ENCODE measurements around the gene IRAK2.

Gene IRAK2

DNA sequence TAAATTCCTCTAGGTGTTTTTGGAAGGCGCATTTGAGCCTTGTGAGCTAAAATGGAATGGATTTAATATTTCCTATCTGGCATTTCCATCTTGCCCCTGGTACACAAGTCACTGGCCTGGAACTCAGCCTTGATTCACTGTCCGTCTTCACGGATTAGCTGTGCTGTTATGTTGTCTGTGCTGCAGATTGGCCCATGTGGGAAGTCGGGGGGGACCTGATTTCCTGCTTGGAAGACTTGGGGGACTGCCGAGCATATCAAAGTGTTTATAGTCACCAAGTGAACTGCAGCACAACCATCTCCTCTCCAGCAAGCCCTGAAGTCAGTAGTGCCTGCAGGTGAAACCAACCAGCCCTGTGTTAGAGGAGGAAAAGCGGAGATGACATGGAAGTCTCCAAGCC lies 115.9 kb downstream of the IRAK2 start:
- DNase-seq (ENCODE audit: low spot score), result no peak
- no peak for FAIRE-seq

DNA sequence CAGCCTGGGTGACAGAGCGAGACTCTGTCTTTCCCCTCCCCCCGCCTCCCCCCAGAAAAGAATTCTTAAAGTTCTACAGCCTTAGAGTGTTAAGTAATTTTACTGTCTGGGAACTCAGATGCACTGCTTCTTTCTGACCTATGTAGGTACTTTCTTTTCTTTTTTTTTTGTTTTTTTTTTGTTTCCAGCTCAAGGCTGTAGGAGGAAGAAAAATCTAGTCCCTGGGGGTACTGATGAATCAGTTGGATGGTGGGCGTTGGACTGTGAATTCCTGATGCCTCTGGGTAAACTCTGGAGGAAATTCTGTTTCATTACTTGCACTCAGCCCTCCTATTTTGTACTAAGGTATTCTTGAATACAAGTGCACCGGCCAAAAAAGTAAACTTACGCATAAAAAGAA lies 117.2 kb downstream of the IRAK2 start:
- DNase-seq (ENCODE audit: low spot score) (no peak), FAIRE-seq (no peak)

DNA sequence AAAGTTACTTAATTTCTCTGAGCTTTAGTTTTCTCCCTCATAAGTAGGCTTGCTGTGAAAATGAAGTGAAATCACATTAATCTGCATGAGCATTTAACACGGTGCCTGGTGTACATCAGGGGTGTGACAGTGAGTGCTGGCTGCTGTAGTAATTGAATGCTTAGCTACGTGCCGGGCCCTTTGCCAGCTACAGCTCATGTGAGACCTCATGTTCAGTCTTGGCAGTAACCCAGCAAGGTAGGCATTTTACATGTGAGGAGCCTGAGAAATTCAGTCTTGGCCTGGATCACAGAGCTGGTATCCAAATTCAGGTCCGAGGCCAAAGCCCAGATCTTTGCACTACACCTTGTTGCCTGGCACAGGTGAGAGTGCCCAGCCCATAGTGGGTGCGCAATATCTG lies 118.9 kb downstream of the IRAK2 start:
- FAIRE-seq, result no peak
- no peak for DNase-seq (ENCODE audit: low spot score)

DNA sequence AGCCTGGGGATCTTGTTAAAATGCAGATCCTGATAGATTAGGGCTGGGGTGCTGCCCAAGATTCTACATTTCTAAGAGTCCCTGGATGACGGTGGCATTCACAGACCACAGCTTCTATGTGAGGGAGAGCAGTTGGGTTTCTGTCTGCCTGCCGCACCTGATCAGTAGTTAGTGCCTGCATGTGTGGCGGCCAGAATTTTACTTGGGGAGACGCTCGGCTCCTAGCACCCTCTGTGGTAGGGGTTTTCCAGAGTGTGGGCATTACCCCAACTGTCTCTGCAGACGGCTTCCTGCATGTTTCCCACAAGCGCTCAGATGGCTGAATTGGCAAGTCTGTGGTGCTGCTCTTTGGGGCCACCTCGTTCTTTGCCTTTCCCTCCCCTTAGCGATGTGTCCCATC lies 119.8 kb downstream of the IRAK2 start:
- DNase-seq (ENCODE audit: low spot score) (no peak), FAIRE-seq (no peak)

DNA sequence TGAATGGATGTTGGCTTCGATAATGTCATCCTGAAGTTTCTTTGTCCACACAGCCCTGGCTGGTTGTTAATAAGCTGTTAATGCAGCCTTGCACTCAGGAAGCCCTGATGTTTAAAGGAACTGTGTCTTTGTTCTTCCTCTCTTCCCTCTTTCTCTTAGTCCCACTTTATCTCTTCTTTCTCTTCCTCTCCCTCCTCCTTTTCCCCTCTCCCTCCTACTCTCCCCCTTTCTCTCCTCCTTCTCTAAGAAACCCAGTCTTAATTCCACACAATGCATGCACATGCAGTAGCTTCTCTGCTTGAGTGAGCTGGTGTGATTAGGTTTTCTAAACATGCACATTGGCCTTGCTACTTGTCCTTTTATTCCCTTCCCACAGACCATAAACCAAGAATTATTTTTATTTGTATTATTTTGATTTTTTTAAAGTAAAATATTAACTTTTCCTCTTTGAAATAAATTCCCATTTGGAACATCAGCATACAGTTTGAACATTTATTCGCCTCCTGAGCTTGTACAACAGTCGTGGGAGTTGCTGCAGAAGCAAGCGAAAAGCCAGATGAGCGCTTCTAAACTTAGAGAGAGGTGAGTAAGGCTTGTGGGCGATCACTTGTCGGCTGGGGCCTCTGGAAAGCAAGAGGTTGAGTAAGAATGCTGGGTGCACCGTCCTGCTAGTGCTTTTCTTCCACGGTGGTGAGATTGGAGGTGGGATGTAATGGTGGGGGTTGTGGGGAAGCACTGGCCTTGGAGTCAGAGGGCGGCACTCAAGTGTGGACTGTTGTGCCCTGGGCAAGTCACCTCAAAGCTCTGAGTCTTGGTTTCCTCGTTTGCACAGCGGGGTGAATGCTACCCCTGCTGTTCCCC lies 120.8 kb downstream of the IRAK2 start:
- DNase-seq (ENCODE audit: low spot score), result no peak
- no peak for FAIRE-seq

DNA sequence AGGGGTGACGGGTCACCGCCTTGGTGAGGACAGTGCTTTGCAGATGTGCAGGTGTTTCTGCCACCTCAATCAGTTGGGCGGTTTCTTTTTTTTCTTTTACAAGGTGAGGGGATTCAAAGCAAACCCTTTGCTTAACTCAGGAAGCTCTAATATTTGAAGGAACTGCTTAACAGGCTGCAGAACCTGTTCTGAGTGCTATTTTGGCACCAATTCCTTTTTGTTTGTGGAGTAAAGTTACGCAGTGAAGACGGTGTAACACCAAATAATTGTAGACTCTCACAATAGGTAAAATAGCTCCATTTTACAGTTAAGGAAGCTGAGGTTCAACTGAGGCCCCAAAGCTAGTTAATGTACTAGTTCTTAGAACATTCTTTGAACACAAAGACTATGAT lies 121.4 kb downstream of the IRAK2 start:
- DNase-seq (ENCODE audit: low spot score) (no peak), FAIRE-seq (no peak)

DNA sequence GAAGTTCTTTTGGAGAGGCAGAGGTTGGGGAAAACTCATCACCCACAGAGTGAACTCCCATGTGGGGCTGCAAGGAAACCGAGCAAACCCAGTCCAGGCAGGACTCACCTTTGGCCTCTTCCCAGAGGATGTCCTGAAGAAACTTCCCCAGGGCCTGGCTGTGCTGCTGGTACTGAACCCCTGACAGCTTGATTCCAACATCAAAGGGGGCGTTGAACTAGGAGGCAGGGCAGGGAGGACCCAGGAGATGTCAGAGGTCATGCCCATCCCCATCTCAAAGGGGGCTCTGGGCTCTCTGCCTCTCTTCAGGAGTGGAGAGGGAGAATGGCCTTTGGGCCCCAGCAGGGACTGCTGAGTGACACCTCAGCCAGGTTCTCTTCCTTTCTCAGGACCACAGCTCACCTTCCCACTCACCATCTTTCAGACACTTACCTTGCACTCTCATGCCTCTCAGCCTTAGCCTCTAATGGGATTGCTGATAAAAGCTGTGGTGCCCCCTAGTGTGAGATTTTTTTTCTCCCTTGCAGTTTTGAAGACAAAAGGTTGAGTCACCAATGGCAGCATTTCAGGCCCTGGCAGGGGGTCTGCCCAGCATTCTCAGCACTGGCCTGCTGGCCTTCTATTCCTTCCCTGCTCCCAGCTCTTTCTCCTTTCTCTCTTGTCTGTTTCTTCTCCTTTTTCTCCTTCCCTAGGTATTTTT lies 122.0 kb downstream of the IRAK2 start:
- FAIRE-seq (no peak), DNase-seq (ENCODE audit: low spot score) (no peak)

DNA sequence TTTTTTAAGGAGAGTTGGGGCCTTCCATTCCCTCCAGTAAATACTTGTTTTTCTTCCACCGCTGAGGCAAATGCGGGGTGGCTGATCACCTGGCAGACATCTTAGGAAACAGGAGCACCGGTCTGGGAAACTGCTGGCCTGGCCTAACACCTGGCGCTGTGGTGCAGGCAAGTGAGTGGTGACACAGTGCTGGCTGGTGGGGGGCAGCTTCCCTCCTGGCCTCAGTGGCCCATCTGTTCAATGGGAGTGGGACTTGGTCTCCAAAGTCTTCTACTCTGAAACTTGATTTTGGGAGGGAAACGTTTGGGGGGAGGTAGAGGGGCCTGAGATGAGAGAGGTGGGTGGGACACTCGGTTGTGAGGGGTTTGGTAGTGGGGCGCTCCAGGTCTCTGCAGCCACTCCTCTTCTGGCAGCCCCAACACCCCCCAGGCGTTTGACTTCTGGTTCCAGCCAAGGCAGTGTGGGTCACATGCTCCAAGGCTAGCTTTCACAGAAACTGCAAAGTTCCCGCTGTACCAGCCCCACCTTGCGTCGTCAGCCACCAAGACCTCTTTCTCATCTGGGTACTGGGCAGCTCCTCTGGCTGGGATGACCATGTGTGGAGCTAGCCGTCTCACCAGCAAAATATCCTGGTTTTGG lies 123.3 kb downstream of the IRAK2 start:
- no peak for DNase-seq (ENCODE audit: low spot score)
- FAIRE-seq, result no peak

DNA sequence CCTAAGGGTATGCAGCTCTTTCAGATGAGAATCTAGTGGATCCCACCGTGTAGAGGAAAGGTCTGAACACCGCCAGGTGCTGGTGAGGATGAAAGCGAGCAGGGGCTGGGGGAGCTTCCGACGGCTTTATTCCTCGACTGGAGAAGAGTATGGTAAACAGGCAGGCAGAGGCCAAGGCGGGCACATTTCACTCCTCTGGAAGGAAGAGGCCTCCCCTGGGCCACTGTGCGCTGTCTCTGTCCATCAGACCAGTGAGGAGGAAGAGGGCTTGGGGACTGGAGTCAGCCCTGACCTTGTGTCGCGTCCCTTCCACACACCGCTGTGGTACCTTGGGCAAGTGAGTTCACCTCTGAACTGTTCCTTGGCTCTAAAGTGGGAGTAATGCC lies 123.8 kb downstream of the IRAK2 start:
- FAIRE-seq (no peak), DNase-seq (ENCODE audit: low spot score) (no peak)

DNA sequence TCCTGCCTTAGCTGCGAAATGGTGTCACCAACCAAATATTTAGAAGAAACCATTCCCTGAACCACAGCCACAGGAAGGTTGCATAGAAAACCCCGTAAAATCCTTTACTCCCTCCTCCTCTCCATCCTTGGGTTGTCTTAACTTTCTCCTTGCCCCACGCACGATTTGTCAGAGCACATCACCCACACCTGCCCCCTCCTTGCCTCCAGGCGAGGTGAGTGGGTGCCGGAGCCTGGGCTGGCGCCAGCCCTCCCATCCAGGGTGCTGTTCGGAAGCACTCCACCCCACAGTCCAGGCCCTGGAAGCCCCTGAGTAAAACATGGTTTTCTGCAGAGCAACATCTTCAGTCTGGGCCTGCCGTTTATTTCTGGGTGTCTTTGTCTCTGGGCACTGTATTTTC lies 124.4 kb downstream of the IRAK2 start:
- FAIRE-seq, result no peak
- no peak for DNase-seq (ENCODE audit: low spot score)

DNA sequence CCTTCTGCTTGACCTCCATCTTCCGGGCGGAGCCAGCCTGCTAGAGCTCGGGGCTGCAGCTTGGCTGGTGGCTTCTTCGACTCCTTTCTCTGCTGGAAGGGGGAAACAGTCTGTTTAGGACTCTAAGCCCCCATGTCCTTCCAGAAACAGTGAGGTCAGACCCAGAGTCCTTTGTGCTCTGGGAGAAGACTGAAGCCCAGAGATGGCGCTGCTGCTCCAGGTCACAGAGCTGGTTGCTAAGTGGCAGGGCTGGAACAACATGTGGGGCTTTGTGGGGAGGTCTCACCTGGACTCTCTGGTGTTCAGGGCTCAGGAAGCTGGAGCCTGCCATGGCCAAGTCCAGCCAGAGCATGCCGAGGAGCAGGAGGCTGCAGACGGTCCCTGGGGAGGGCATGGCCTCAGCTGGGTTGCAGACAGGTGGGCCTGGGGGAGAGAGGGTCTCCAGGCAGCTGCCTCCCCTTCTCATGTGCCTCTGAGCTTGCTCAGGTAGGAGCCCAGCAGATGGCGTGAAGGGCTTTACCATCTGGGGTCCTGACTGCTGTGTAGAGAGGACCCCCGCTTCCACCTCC lies 125.2 kb downstream of the IRAK2 start:
- FAIRE-seq (no peak), DNase-seq (ENCODE audit: low spot score) (no peak)

DNA sequence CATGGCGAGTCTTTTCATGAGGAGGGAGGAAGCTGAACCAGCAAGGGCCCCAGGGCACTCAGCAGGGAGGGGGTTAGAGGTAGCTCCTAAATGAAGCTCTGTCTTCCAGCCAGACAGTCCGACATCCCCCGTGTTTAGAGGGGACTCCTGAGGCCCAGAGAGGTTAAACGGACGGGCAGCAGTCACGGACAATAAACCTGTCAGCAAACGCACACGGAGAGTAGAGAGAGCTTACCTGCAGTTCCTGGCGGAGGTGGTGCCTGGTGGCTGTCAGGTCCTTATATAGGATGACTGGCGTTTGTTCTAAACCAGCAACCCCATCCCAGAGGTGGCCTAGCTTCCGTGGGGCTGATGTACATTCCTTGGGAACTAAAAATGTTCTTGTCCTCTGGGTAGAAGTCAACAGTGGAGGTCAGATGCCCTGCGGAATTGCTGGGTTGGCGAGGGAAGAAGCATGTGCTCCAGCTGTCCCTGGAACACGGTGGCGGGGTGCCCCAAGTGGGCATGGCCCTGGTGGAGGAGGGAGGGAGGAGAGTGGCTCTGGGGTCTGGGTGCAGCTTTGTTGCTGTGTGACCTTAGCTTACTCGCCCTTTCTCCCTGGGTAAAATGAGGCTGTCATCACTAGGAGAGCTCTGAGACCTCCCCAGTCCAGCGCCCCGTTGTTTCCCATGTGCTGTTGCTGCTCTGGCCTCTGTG lies 125.9 kb downstream of the IRAK2 start:
- DNase-seq (ENCODE audit: low spot score), result no peak
- no peak for FAIRE-seq

DNA sequence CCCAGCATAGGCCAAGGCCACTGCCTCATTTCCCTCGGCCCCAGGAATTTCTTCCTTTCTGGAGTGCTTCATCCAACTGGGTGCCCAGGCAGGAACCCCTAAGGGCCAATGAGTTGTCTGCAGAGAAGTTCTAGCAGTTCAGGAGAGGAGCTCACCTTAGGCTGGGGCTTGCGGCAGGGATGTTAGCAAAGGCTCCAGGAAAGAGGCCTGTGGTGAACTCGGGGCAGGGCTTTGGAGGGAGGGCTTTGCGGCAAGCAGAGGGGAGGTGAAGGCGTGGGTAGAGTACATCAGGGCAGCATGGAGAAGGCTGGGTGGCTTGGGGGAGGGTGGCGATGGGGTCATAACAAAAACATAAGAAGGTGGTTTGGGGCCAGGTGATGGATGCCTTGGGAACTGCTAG lies 126.9 kb downstream of the IRAK2 start:
- no peak for FAIRE-seq

DNA sequence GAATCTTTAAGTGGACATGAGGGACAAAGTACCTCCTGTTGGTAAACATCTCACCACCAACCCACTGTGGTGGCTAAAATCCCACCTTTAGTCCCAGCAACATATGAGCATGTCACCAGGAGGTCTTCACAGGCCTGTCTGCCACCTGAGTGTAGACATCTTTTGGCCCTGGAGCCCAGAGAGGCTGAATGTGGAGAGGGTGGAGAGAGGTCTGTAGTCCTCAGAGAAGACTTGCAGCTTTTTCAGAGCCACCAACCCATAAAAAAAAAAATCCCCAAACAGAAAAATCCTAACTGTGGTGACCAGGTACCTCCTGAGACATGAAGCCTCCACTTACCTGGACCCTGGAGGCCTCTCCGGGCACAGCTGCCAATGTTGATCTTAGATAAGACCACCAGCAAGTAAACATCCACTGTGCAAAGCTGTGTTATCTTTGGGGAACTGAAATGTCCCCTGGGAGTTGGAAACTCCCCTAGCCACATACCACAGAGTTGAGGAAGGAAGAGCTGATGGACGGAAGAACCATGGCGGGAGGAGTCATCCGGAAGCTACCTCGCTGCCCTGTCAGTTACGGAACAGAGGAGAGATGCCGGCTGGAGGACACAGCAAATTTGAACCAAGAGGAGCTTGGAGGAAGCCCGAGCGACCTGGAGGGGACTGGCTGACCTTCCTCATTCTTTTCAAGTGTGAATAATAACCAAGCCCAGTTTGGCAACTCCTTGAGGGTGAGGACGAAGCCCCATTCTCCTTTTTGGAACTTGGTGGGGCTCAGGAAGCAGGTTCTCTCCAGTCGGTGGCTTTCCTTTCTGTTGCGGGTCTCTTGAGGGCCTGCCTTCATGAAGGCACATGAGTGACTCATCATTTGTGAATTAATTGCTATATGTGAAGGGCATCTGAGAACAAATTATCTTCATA lies 128.0 kb downstream of the IRAK2 start, which contains the start of gene GHRL:
TSS of gene GHRL (minus strand) at position 443 of the 915 bp plus-strand sequence. CDS start 2,767 bp downstream, outside the sequence.
- no peak for DNase-seq (ENCODE audit: low spot score)
- no peak for FAIRE-seq

More for the DNA sequence above, 126.9 kb downstream of the IRAK2 start:
- DNase-seq (ENCODE audit: low spot score), result no peak
